Heart left ventricle (tissue), 16 donors: ENCODE data around the gene FAM90A26. TPM values are rescaled to one million over a fixed set of nuclear protein-coding genes. Genes with fewer than 3 reads are reported as not detected.
"Not testable (repeated sequence)": the region's sequence is repeated elsewhere in the genome, so short reads cannot be mapped to it uniquely, and the experiment has no call there.

Experiments
- ATAC-seq, 4 donors: fragments of 200-7000 bp; cut with Tn5 transposase; one replicate each; pipeline ENCODE4 v1.9.1; 2020 to 2022; ENCODE audit warnings: moderate library complexity in 4 of 4, mild to moderate bottlenecking in 3 of 4, moderate number of reproducible peaks in 1 of 4
- DNase-seq, 5 donors: peaks; one replicate each; pipeline ENCODE4 v3.0.0-alpha.2; 2020
- H3K27ac ChIP-seq, 12 donors: fragments of 200-600 bp; sonication (generic) in 4 of 12; one replicate each; pipeline versions ENCODE4 v1.5.0 to v1.8.0; 2016 to 2022; ENCODE audit warnings: mild to moderate bottlenecking in 2 of 12
- H3K27me3 ChIP-seq, 9 donors: fragments of 200-600 bp; sonication (generic) in 2 of 9; one replicate each; pipeline versions ENCODE4 v1.5.1 to v1.8.0; 2016 to 2022; ENCODE audit warnings: mild to moderate bottlenecking in 3 of 9
- H3K36me3 ChIP-seq, 9 donors: fragments of 200-600 bp; sonication (generic) in 2 of 9; one replicate each; pipeline versions ENCODE4 v1.5.0 to v1.8.0; 2018 to 2022; ENCODE audit warnings: mild to moderate bottlenecking in 2 of 9
- H3K4me1 ChIP-seq, 12 donors: fragments of 200-600 bp; sonication (generic) in 4 of 12; one replicate each; pipeline versions ENCODE4 v1.5.0 to v1.8.0; 2016 to 2022; ENCODE audit warnings: mild to moderate bottlenecking in 3 of 12
- H3K4me3 ChIP-seq, 12 donors: fragments of 200-600 bp; sonication (generic) in 4 of 12; one replicate each; pipeline versions ENCODE4 v1.5.0 to v1.8.0; 2017 to 2022; ENCODE audit warnings: mild to moderate bottlenecking in 9 of 12, moderate library complexity in 4 of 12
- H3K9me3 ChIP-seq, 12 donors: fragments of 200-600 bp; sonication (generic) in 4 of 12; one replicate each; pipeline versions ENCODE4 v1.5.0 to v1.8.0; 2016 to 2022; ENCODE audit warnings: mild to moderate bottlenecking in 1 of 12
- WGBS, 4 donors: extraction: QIAGEN DNeasy Blood & Tissue Kit in 2 of 4; methylation state at CpG; one replicate each; pipeline versions ENCODE4 v1.1.5 to v1.1.7; 2013 to 2018; 5-methylcytosine and 5-hydroxymethylcytosine counted together
- intact Hi-C, 10 donors: fragments of 100-400 bp; cut with DNase I; formaldehyde crosslinking; loops; one replicate each; pipeline versions ENCODE4 v1.11.1 to v1.14.2; 2022
- polyA plus RNA-seq, 2 donors: library from polyadenylated mRNA; stranded (reverse); fragments of 200-250 nt; gene quantifications; one replicate each; pipeline ENCODE4 v1.2.3, GENCODE V29; 2013
- total RNA-seq, 9 donors: library from RNA; depleted of rRNA in 2 of 9; stranded (reverse); fragments of >200 nt in 2 of 9; fragmentation: NEBNext Ultra II Directional in 3 of 9; extraction: Animal tissue kit (Norgen Biotek cat#: 25700) in 3 of 9; gene quantifications; one replicate each; pipeline versions ENCODE4 v1.1.0 to v1.2.4, GENCODE V29; 2016 to 2023
- TF ChIP-seq, protein P1 (sequence below), 12 donors: fragments of 200-600 bp; sonication (generic) in 4 of 12; IDR thresholded peaks; one replicate each; pipeline versions ENCODE4 v1.5.0 to v1.8.0; 2018 to 2022; ENCODE audit warnings: antibody characterized with exemption in 12 of 12, mild to moderate bottlenecking in 5 of 12
- donor health status: ischemic (EF 13 %, LVEDD 7.1; RV severe dilation, severe dysfunction).
- donor health status: healthy with polysubstance abuse.
- donor health status: DM: no; HTN: yes; CAD: no.
- donor health status: DM: no; HTN: no; CAD: no.
- donor health status: ischemic (EF 25% LVEDD 6.9; RV normal size, moderate dysfunction).
- donor health status: ischemic (EF 25% LVEDD 5.7; RV mildly dilated, moderate dysfunction).
- donor health status: healthy.
- donor health status: DM: yes; HTN: yes; CAD: no.
- donor health status: ischemic (EF 35%, LVEDD 5.7; RV mildly dilated, moderate dysfunction).
- donor health status: nonischemic (EF 11% LVEDD 7.7; RV severe dilation, severe dysfunction).
- donor health status: DM: yes; HTN: yes; CAD: no.
- donor health status: PGD.
- donor health status: ischemic (EF 29% LVEDD 5.4; RV normal size, mild dysfunction).
- donor health status: nonischemic (EF 23%, LVEDD 6.1; RV moderate dilation, normal function).

FAM90A26 gene
- total and polyA plus RNA-seq, 11 donors = not detected

DNA sequence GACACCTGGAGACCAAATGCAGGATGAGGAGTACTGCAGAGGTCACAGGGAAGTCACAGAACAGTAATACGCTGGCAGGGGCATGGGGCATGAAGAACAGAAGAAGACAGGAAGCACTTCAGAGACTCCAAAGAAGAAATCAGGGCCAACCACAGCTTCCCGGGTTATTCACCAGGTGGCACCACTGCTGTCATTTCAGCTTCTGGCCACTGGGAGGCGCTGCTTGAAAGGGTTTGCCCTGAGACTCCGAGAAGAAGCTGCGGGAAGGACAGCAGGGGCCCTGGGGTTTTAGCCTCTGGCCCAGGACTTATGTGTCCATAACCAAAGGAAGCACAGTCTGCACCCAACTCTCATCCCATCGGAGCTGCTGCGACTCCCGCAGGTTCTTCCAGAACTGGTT lies 4.2 kb upstream of the FAM90A26 start:
- WGBS, 4 donors = 14 to 16% methylated on average over 8 of the region's 8 CpGs; no CpG with 5 or more reads in 2 of the 4 donors
- H3K27me3 ChIP-seq, H3K9me3 ChIP-seq, DNase-seq, H3K27ac ChIP-seq, intact Hi-C loops, H3K4me1 ChIP-seq, H3K36me3 ChIP-seq, ATAC-seq, H3K4me3 ChIP-seq: not testable (repeated sequence)
- TF ChIP-seq, protein P1, sequence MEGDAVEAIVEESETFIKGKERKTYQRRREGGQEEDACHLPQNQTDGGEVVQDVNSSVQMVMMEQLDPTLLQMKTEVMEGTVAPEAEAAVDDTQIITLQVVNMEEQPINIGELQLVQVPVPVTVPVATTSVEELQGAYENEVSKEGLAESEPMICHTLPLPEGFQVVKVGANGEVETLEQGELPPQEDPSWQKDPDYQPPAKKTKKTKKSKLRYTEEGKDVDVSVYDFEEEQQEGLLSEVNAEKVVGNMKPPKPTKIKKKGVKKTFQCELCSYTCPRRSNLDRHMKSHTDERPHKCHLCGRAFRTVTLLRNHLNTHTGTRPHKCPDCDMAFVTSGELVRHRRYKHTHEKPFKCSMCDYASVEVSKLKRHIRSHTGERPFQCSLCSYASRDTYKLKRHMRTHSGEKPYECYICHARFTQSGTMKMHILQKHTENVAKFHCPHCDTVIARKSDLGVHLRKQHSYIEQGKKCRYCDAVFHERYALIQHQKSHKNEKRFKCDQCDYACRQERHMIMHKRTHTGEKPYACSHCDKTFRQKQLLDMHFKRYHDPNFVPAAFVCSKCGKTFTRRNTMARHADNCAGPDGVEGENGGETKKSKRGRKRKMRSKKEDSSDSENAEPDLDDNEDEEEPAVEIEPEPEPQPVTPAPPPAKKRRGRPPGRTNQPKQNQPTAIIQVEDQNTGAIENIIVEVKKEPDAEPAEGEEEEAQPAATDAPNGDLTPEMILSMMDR (IDR thresholded peaks at IDR 0.05) = peak in 1 of 12 donors; percentile 41

DNA sequence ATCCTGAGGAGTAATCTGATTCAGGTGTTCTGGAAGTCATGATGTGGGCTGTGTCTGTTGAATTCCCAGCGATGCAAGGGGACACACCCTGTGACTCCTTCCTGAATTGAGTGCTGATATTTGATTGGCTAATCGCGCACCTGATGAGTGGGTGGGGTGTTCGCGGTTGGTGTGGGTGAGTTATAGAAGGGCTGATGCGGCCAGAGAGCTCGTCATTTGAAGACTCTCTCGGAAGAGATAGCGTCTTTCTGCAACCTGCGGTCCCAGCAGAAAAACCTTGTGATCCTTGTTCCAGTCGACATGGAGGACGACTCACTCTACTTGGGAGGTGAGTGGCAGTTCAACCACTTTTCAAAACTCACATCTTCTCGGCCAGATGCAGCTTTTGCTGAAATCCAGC lies 40.1 kb downstream of the FAM90A26 start, which contains the start of gene USP17L10:
TSS of gene USP17L10 (plus strand) at position 301 of the 400 bp plus-strand sequence. CDS start at position 301, 0 bp downstream.
- H3K4me3 ChIP-seq, H3K36me3 ChIP-seq, H3K4me1 ChIP-seq, DNase-seq, H3K27ac ChIP-seq, ATAC-seq, intact Hi-C loops, H3K27me3 ChIP-seq, H3K9me3 ChIP-seq: not testable (repeated sequence)
- 87 to 88% methylated on average over 4 to 12 of the region's 13 CpGs; no CpG with 5 or more reads in 2 of the 4 donors for WGBS, 4 donors

DNA sequence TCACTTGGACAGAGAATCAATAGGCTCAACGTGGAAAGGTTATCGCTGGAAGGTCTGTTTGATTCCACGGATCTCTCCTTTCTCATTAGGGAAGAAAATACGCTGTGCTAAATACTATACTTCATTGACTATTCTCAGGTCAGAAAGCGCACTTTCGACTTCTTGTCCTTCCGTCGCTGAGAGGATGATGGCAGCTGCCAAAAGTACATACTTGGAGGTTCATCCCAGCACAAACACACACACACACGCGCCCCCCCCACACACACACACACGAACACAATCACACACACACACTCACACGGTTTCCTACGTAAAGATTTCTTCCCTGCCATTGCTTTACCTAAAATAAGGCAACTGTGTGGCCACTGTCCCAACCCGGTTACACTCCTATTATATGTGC lies 44.5 kb downstream of the FAM90A26 start:
- H3K4me1 ChIP-seq, H3K27ac ChIP-seq, H3K36me3 ChIP-seq, intact Hi-C loops, ATAC-seq, H3K9me3 ChIP-seq, H3K4me3 ChIP-seq, H3K27me3 ChIP-seq: not testable (repeated sequence)
- 67 to 82% (median 79%) methylated on average over 9 to 11 of the region's 14 CpGs for WGBS, 4 donors
- DNase-seq = peak in 2 of 5 donors; percentile 1 to 9

DNA sequence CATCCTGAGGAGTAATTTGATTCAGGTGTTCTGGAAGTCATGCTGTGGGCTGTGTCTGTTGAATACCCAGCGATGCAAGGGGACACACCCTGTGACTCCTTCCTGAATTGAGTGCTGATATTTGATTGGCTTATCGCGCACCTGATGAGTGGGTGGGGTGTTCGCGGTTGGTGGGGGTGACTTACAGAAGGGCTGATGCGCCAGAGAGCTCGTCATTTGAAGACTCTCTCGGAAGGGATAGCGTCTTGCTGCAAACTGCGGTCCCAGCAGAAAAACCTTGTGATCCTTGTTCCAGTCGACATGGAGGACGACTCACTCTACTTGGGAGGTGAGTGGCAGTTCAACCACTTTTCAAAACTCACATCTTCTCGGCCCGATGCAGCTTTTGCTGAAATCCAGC lies 44.9 kb downstream of the FAM90A26 start, which contains the start of gene USP17L11:
TSS of gene USP17L11 (plus strand) at position 301 of the 400 bp plus-strand sequence. CDS start at position 301, 0 bp downstream.
- WGBS, 4 donors = 90 to 100% methylated on average over 1 to 12 of the region's 14 CpGs; no CpG with 5 or more reads in 2 of the 4 donors
- H3K27ac ChIP-seq, H3K36me3 ChIP-seq, H3K4me1 ChIP-seq, intact Hi-C loops, ATAC-seq, H3K9me3 ChIP-seq, H3K27me3 ChIP-seq, DNase-seq, H3K4me3 ChIP-seq: not testable (repeated sequence)

DNA sequence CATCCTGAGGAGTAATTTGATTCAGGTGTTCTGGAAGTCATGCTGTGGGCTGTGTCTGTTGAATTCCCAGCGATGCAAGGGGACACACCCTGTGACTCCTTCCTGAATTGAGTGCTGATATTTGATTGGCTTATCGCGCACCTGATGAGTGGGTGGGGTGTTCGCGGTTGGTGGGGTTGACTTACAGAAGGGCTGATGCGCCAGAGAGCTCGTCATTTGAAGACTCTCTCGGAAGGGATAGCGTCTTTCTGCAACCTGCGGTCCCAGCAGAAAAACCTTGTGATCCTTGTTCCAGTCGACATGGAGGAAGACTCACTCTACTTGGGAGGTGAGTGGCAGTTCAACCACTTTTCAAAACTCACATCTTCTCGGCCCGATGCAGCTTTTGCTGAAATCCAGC lies 49.6 kb downstream of the FAM90A26 start, which contains the start of gene USP17L12:
TSS of gene USP17L12 (plus strand) at position 301 of the 400 bp plus-strand sequence. CDS start at position 301, 0 bp downstream.
- DNase-seq, H3K27me3 ChIP-seq, H3K9me3 ChIP-seq, H3K27ac ChIP-seq, H3K36me3 ChIP-seq, H3K4me3 ChIP-seq, intact Hi-C loops, ATAC-seq, H3K4me1 ChIP-seq: not testable (repeated sequence)
- WGBS, 4 donors = no CpG with 5 or more reads among the region's 13 CpGs

DNA sequence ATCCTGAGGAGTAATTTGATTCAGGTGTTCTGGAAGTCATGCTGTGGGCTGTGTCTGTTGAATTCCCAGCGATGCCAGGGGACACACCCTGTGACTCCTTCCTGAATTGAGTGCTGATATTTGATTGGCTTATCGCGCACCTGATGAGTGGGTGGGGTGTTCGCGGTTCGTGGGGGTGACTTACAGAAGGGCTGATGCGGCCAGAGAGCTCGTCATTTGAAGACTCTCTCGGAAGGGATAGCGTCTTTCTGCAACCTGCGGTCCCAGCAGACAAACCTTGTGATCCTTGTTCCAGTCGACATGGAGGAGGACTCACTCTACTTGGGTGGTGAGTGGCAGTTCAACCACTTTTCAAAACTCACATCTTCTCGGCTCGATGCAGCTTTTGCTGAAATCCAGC lies 54.4 kb downstream of the FAM90A26 start, which contains the start of gene USP17L13:
TSS of gene USP17L13 (plus strand) at position 301 of the 400 bp plus-strand sequence. CDS start at position 301, 0 bp downstream.
- ATAC-seq, intact Hi-C loops, H3K27me3 ChIP-seq, H3K27ac ChIP-seq, DNase-seq, H3K4me1 ChIP-seq, H3K4me3 ChIP-seq, H3K9me3 ChIP-seq, H3K36me3 ChIP-seq: not testable (repeated sequence)
- WGBS, 4 donors = no CpG with 5 or more reads among the region's 14 CpGs

Other genes with a start within 250 kb of the FAM90A26 start
- gene USP17L10, start 40.2 kb downstream of the FAM90A26 start, total RNA-seq = not detected
- not detected for gene USP17L10, start 40.2 kb downstream of the FAM90A26 start, polyA plus RNA-seq
- not detected for gene USP17L11, start 45.0 kb downstream of the FAM90A26 start, total RNA-seq
- gene USP17L11, start 45.0 kb downstream of the FAM90A26 start, polyA plus RNA-seq = not detected
- gene USP17L12, start 49.7 kb downstream of the FAM90A26 start, total RNA-seq = not detected
- gene USP17L12, start 49.7 kb downstream of the FAM90A26 start, polyA plus RNA-seq = not detected
- not detected for gene USP17L13, start 54.5 kb downstream of the FAM90A26 start, total RNA-seq
- gene USP17L13, start 54.5 kb downstream of the FAM90A26 start, polyA plus RNA-seq = not detected
- gene USP17L15, start 64.0 kb downstream of the FAM90A26 start, total RNA-seq = not detected
- not detected for gene USP17L15, start 64.0 kb downstream of the FAM90A26 start, polyA plus RNA-seq
- gene USP17L17, start 73.5 kb downstream of the FAM90A26 start, total RNA-seq = not detected
- not detected for gene USP17L17, start 73.5 kb downstream of the FAM90A26 start, polyA plus RNA-seq
- not detected for gene USP17L18, start 78.2 kb downstream of the FAM90A26 start, total RNA-seq
- not detected for gene USP17L18, start 78.2 kb downstream of the FAM90A26 start, polyA plus RNA-seq
- gene USP17L19, start 83.0 kb downstream of the FAM90A26 start, total RNA-seq = not detected
- not detected for gene USP17L19, start 83.0 kb downstream of the FAM90A26 start, polyA plus RNA-seq
- gene USP17L20, start 87.7 kb downstream of the FAM90A26 start, total RNA-seq = not detected
- not detected for gene USP17L20, start 87.7 kb downstream of the FAM90A26 start, polyA plus RNA-seq
- not detected for gene USP17L21, start 92.5 kb downstream of the FAM90A26 start, total RNA-seq
- not detected for gene USP17L21, start 92.5 kb downstream of the FAM90A26 start, polyA plus RNA-seq
- not detected for gene USP17L22, start 97.2 kb downstream of the FAM90A26 start, total RNA-seq
- not detected for gene USP17L22, start 97.2 kb downstream of the FAM90A26 start, polyA plus RNA-seq
- gene USP17L24, start 154.8 kb downstream of the FAM90A26 start, total RNA-seq = not detected
- gene USP17L24, start 154.8 kb downstream of the FAM90A26 start, polyA plus RNA-seq = not detected
- gene USP17L25, start 159.5 kb downstream of the FAM90A26 start, total RNA-seq = not detected
- not detected for gene USP17L25, start 159.5 kb downstream of the FAM90A26 start, polyA plus RNA-seq
- not detected for gene USP17L26, start 164.2 kb downstream of the FAM90A26 start, total RNA-seq
- not detected for gene USP17L26, start 164.2 kb downstream of the FAM90A26 start, polyA plus RNA-seq
- not detected for gene USP17L5, start 169.0 kb downstream of the FAM90A26 start, total RNA-seq
- not detected for gene USP17L5, start 169.0 kb downstream of the FAM90A26 start, polyA plus RNA-seq
- gene USP17L27, start 173.7 kb downstream of the FAM90A26 start, total RNA-seq = not detected
- gene USP17L27, start 173.7 kb downstream of the FAM90A26 start, polyA plus RNA-seq = not detected
- not detected for gene USP17L28, start 178.5 kb downstream of the FAM90A26 start, total RNA-seq
- gene USP17L28, start 178.5 kb downstream of the FAM90A26 start, polyA plus RNA-seq = not detected
- gene USP17L29, start 183.2 kb downstream of the FAM90A26 start, total RNA-seq = not detected
- not detected for gene USP17L29, start 183.2 kb downstream of the FAM90A26 start, polyA plus RNA-seq
- gene USP17L30, start 192.7 kb downstream of the FAM90A26 start, total RNA-seq = not detected
- gene USP17L30, start 192.7 kb downstream of the FAM90A26 start, polyA plus RNA-seq = not detected